ENCODE results near the gene UROD.
"Not testable (repeated sequence)": the region's sequence is repeated elsewhere in the genome, so short reads cannot be mapped to it uniquely, and the experiment has no call there.

Gene UROD

GRCh38 chr1:44985747-44986359, 26.2 kb upstream of the UROD start:
- no peak for TF ChIP-seq CTCF (IDR thresholded peaks at IDR 0.05; ENCODE audit: extremely low read depth, insufficient read depth, missing control alignments)
- no peak for DNase-seq (ENCODE audit: low spot score)
- in situ Hi-C loops (cut with MboI; ENCODE audit: low pct_unique_long_range_greater_than_20kb, low sequenced_read_pairs, unreplicated experiment), result no loop called here

- no peak for TF ChIP-seq CTCF (IDR thresholded peaks at IDR 0.05; ENCODE audit: extremely low read depth, insufficient read depth, missing control alignments)
- in situ Hi-C loops (cut with MboI; ENCODE audit: low pct_unique_long_range_greater_than_20kb, low sequenced_read_pairs, unreplicated experiment), result no loop called here
- no peak for DNase-seq (ENCODE audit: low spot score)
These were observed 23.4 kb upstream of the UROD start for GRCh38 chr1:44988531-44989156.

- TF ChIP-seq CTCF (IDR thresholded peaks at IDR 0.05; ENCODE audit: extremely low read depth, insufficient read depth, missing control alignments), result no peak
These were observed 17.6 kb upstream of the UROD start for GRCh38 chr1:44994309-44994898.

GRCh38 chr1:44995467-44996238, 16.4 kb upstream of the UROD start:
- in situ Hi-C loops (cut with MboI; ENCODE audit: low pct_unique_long_range_greater_than_20kb, low sequenced_read_pairs, unreplicated experiment), result no loop called here
- no peak for DNase-seq (ENCODE audit: low spot score)
- TF ChIP-seq CTCF (IDR thresholded peaks at IDR 0.05; ENCODE audit: extremely low read depth, insufficient read depth, missing control alignments), result no peak

More at GRCh38 chr1:44994309-44994898, 17.6 kb upstream of the UROD start:
- in situ Hi-C loops (cut with MboI; ENCODE audit: low pct_unique_long_range_greater_than_20kb, low sequenced_read_pairs, unreplicated experiment), result no loop called here
- DNase-seq (ENCODE audit: low spot score), result no peak

GRCh38 chr1:44999232-44999631, 12.8 kb upstream of the UROD start:
- no peak for DNase-seq (ENCODE audit: low spot score)
- in situ Hi-C loops (cut with MboI; ENCODE audit: low pct_unique_long_range_greater_than_20kb, low sequenced_read_pairs, unreplicated experiment), result no loop called here
- TF ChIP-seq CTCF (IDR thresholded peaks at IDR 0.05; ENCODE audit: extremely low read depth, insufficient read depth, missing control alignments), result no peak

GRCh38 chr1:45001011-45001481, 11.0 kb upstream of the UROD start:
- DNase-seq (ENCODE audit: low spot score), result no peak
- no peak for TF ChIP-seq CTCF (IDR thresholded peaks at IDR 0.05; ENCODE audit: extremely low read depth, insufficient read depth, missing control alignments)
- in situ Hi-C loops (cut with MboI; ENCODE audit: low pct_unique_long_range_greater_than_20kb, low sequenced_read_pairs, unreplicated experiment), result loop anchor here (25.0 kb wide), 1 partner anchor 486 kb away; the partner anchor contains the start of gene TESK2

GRCh38 chr1:45001576-45001975, 10.5 kb upstream of the UROD start:
- DNase-seq (ENCODE audit: low spot score), result not testable (repeated sequence)
- in situ Hi-C loops (cut with MboI; ENCODE audit: low pct_unique_long_range_greater_than_20kb, low sequenced_read_pairs, unreplicated experiment), result loop anchor here (25.0 kb wide), 1 partner anchor 486 kb away; the partner anchor contains the start of gene TESK2
